NCI-H446 (cell line): Measurements from ENCODE around the gene KCNK4.

Experiments used
- DNase-seq, 2 experiments: peaks; one replicate each; lab custom pipeline; 2025; lab: John Stamatoyannopoulos, UW

KCNK4 gene

GRCh38 chr11:64253481-64253880, 37.6 kb upstream of the KCNK4 start:
- DNase-seq, result peak in 1 of 2 experiments; percentile 37

DNA sequence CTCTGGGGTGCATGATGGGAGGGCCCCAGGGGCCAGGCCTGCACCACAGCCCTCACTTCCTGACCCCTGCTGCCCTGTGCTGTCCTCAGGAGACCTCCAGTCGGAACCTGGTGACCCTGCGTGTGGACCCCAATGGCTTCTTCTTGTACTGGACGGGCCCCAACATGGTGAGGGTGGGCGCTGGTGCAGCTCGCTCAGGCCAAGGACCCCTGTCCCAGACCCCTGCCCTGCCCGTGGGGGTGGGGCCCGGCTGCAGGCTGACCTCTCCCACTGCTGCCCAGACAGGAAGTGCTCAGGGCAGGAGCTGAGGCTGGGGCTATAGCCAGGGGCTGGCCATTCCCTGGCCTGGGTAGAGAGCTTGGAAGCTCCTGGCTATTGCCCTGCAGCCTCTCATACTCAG, 36.8 kb upstream of the KCNK4 start:
- no peak for DNase-seq

DNA sequence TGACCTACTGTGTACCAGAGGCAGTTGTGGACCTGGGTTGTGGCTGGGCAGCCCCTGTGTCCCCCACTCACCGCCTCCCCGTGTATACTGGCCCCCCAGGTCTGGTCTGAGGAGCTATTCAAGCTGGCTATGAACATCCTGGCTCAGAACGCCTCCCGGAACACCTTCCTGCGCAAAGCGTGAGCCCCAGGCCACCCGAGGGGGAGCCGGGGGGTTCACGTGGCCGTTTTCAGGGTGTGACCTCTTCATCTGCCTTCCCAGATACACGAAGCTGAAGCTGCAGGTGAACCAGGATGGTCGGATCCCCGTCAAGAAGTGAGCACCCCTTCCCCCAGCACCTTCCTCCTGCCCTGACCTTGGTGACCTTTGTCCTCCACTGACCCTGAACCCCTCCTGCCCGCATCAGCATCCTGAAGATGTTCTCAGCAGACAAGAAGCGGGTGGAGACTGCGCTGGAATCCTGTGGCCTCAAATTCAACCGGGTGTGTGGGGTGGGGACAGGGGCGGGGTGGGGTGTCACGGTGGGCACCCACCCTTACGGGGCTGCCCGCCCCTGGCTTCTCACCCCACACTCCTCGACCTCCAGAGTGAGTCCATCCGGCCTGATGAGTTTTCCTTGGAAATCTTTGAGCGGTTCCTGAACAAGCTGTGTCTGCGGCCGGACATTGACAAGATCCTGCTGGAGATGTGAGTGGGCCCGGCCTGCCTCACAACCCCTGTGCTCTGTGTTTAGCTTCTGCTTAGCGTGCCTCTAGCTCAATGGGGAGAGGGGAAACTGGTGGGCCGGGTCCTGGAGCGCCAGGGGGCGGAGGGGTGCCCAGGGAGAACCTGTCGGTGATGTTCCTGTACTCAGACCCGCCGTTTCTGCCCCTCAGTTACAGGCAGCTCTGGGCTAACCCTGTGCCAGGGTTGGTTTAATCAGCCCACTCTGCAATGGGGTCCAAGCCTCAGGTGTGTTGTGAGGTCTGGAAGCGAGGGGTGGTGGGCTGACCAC, 35.7 kb upstream of the KCNK4 start:
- DNase-seq, result no peak

DNA sequence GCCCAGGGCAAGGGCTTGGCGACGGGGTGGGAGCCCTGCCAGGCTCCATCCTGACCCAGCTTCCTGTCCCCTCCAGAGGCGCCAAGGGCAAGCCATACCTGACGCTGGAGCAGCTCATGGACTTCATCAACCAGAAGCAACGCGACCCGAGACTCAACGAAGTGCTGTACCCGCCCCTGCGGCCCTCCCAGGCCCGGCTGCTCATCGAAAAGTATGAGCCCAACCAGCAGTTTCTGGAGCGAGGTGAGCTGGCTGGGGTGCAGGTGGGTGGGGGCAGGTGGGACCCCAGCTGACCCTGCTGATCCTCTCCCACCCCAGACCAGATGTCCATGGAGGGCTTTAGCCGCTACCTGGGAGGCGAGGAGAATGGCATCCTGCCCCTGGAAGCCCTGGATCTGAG, 34.8 kb upstream of the KCNK4 start:
- no peak for DNase-seq

GRCh38 chr11:64258356-64258755, 32.7 kb upstream of the KCNK4 start:
- no peak for DNase-seq

- no peak for DNase-seq
Measured at GRCh38 chr11:64258946-64259532, 32.1 kb upstream of the KCNK4 start.

GRCh38 chr11:64259533-64260067, 31.5 kb upstream of the KCNK4 start:
- DNase-seq, result no peak

DNA sequence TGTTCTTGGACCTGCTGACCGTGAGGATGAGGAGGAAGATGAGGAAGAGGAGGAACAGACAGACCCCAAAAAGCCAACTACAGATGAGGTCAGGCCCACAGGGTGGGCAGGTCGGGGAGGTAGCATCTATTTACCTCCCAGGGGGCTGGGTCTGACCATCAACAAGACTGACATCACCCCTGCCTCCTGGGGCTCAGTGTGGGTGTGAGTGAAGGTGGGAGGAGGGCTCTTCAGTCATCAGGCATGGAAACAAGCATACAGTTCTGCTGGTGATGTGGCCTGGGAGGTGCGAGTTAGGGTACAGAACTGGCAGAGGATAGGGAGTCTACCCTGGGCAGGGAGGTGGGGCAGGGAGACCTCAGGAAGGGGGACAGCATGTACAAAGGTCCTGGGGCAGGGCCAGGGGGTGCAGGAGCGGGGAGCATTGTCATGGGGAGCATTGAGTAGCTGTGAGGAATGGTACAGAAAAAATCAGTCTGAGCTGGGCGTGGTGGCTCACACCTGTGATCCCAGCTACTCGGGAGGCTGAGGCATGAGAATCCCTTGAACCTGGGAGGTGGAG, 30.9 kb upstream of the KCNK4 start:
- DNase-seq, result no peak

DNA sequence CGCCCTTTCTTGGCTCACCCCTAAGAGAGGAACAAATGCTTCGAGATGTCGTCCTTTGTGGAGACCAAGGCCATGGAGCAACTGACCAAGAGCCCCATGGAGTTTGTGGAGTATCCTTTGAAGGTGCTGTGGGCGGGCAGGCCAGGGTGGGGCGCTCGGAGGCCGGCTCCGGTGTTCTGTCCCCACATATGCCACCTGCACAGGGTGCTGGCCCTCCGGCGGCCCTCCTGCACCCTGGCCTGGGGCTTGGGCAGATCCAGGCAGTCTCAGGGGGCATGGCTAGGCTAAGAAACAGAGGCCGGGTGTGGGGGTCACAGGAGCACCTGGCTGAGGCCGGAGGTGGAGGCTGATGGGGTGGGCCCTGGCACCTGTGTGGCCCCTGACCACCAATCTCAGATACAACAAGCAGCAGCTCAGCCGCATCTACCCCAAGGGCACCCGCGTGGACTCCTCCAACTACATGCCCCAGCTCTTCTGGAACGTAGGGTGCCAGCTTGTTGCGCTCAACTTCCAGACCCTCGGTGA, 29.5 kb upstream of the KCNK4 start:
- DNase-seq, result no peak

DNA sequence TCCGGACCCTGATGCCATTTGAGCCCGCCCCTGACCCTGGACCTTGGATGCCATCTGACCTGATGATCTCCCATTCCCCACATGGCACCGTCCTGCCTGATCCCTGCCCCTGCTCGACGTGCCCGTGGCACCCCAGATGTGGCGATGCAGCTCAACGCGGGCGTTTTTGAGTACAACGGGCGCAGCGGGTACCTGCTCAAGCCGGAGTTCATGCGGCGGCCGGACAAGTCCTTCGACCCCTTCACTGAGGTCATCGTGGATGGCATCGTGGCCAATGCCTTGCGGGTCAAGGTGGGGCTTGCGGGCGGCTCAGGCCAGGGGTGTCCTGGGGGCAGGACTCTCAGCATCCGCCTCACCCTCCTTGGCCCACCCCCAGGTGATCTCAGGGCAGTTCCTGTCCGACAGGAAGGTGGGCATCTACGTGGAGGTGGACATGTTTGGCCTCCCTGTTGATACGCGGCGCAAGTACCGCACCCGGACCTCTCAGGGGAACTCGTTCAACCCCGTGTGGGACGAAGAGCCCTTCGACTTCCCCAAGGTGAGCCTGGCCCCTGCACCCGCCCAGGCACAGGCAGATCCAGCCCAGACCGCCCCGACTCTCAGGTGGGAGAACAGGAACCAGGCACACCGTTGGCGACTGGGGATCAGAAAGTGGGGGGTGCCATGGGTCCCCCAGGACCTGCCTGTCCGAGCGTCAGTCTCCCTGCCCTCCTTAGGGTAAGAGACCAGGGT, 28.7 kb upstream of the KCNK4 start:
- no peak for DNase-seq

DNA sequence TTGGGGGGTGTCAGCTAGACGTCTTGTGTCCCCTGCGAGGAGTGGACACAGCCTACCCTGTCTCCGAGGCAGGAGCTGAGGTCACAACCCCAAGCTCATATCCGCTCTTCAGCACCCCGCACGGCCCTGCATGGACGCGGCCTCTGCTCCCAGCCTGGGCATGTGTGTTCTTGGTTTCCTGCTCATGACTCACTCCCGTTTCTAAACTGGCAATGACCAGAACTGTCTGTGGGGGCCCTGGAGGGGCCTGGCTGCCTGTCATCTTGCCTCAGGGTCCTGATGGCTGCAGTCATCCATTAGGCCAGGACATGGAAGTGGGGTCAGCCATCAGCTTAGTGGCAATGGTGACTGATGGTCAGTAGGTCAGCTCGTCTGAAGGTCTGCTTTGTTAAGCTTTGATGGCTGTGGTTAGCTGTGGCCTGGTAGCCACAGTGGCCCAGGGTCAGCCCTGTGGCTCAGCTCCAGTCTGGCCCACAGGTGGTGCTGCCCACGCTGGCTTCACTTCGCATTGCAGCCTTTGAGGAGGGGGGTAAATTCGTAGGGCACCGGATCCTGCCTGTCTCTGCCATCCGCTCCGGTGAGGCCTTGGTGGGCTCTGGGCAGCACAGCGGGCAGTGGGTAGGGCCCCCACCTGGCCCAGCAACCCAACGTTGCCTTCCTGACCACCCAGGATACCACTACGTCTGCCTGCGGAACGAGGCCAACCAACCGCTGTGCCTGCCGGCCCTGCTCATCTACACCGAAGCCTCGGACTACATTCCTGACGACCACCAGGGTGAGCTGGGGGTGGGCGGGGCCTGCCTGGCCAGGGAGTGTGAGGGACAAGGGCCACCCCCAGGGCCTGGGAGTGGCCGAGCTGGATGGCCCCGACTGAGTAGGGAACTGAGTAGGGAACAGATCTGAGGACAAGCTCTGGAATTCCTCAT, 27.8 kb upstream of the KCNK4 start:
- no peak for DNase-seq

GRCh38 chr11:64263947-64264317, 27.2 kb upstream of the KCNK4 start:
- no peak for DNase-seq

GRCh38 chr11:64264371-64264852, 26.7 kb upstream of the KCNK4 start:
- DNase-seq, result no peak

- no peak for DNase-seq
Measured at GRCh38 chr11:64265176-64266160, 25.6 kb upstream of the KCNK4 start.

GRCh38 chr11:64266339-64266738, 24.8 kb upstream of the KCNK4 start:
- DNase-seq, result no peak

DNA sequence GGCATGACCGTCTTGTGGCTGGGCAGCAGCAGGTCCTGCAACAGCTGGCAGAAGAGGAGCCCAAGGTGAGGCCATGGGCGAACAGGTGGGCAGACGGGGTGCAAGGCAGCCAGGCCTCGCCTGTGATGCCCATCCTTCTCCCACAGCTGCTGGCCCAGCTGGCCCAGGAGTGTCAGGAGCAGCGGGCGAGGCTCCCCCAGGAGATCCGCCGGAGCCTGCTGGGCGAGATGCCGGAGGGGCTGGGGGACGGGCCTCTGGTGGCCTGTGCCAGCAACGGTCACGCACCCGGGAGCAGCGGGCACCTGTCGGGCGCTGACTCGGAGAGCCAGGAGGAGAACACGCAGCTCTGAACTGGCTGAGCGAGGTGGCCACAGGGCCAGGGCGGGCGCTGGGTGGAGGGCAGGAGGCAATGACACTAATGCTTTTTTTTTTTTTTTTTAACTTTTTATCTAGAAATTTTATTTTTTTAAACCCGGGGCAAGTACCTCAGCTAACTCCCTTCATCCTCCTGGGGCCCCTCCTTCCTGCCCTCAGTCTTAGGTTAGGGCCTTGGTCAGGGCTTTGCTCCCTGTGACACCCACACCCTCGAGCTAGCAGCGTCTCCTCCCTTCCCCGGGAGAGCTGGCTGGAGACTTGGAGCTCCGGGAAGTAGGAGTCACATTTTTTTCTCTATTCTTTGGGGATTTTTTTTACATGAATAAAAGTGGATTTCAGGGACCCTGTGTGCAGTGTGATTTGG, 23.7 kb upstream of the KCNK4 start:
- no peak for DNase-seq

DNA sequence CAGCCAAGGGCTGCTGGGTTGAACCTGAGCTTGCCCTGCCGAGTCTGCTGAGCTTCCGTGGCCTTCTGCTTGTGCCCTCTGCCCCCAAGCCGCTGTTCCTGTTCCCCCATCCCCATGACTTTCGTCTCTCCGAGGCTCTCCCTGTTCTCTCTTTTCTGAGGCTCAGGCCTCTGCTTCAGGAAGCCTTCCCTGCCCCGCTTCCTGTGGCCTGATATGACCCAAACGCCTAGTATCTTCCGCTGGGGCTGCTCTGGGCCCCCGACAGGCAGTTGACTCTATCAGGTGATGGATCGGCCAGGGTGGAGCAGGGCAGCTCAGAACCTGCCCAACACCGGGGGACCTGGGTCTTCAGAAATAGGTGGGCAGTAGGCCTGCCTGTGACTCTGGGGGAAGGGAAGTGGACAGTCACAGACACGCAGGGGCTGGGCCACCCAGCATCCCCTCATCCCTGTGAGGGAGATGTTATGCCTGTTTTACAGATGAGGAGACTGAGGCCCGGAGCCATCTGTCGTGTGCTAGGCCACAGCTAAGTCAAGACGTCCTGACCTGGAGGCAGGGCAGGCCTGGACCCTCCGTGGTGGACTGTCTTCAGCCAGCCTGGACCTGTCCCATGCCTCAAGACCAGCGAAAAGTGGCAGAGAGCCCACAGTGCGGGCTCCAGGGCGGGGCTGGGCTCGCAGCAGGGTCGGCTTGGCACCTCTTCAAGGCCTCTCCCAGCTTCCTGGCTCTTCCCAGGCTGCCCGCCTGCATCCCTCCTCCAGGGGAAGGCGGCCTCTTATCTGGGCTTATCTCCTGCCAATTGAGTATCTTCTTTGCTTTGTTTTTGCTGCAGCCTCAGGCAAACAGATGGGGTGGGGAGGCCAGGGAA, 22.8 kb upstream of the KCNK4 start:
- peak in 1 of 2 experiments; percentile 68 for DNase-seq
